Posterior cingulate gyrus (tissue), 11 donors: ENCODE measurements around the gene MYO5A.
"Not testable (repeated sequence)": the region's sequence is repeated elsewhere in the genome, so short reads cannot be mapped to it uniquely, and the experiment has no call there.

Experiments used
- DNase-seq, 10 donors: peaks; one replicate each; pipeline versions ENCODE4 v3.0.0 to v3.0.0-alpha.2; 2020 to 2021; ENCODE audit warnings: mixed read lengths in 3 of 10
- intact Hi-C: fragments of 100-400 bp; cut with DNase I; formaldehyde crosslinking; loops from one replicate; pipeline ENCODE4 v1.15.1; 2023

MYO5A gene

GRCh38 chr15:52434885-52435284 is 93.8 kb downstream of the MYO5A start:
- DNase-seq: no peak
- intact Hi-C loops: no loop called here

- intact Hi-C loops: no loop called here
- DNase-seq: no peak
These were observed 100.4 kb downstream of the MYO5A start for GRCh38 chr15:52428297-52428696.

- peak in 1 of 10 donors; percentile 73 for DNase-seq
- intact Hi-C loops: no loop called here
These were observed 100.9 kb downstream of the MYO5A start for GRCh38 chr15:52427804-52428203.

DNA sequence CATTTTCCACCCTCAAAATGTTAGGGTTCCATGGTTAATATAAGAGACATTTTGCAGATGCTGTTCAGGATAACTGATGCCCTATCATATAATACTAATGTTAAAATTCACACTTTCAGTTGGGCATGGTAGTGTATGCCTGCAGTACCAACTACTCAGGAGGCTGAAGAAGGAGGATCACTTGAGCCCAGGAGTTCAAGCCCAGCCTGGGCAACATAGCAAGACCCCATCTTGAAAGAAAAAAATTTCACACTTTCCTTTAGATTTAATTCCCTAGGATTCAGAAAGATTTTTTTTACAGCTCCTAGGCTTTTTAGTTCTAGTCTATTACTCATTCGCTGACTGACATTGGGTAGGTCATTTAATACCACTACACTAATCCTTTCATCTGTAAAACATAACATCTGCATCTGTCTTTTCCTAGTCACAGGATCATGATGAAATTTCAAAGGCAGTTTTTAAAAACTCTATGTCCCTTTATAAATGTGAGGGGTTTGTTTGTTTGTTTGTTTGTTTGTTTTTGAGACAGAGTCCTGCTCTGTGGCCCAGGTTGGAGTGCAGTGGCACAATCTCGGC is 103.7 kb downstream of the MYO5A start:
- intact Hi-C loops: no loop called here
- no peak for DNase-seq

GRCh38 chr15:52423852-52424251 is 104.8 kb downstream of the MYO5A start:
- DNase-seq: no peak
- intact Hi-C loops: no loop called here

- intact Hi-C loops: no loop called here
- DNase-seq: no peak
These were observed 106.7 kb downstream of the MYO5A start for GRCh38 chr15:52422001-52422400.

- intact Hi-C loops: no loop called here
- no peak for DNase-seq
These were observed 107.7 kb downstream of the MYO5A start for GRCh38 chr15:52421029-52421428.

DNA sequence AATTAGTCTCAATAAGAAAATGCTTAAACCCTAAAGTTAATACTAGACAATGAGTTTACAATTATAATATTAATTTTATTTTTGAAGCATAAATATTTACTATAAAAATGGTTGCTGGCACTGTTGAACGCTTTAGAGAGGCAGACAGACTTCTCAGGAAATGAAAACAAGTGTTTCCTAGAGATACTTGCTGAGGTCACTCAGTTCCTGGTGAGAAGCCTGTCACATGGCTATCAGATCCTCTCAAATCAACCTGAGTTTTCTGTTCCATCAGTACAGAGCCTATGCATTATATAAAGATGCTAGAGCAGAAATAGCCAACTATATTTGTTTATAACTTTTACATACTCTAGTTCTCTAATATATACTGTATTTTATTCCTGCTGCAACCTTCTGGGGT is 109.2 kb downstream of the MYO5A start:
- intact Hi-C loops: no loop called here
- no peak for DNase-seq

- intact Hi-C loops: no loop called here
- no peak for DNase-seq
These were observed 110.7 kb downstream of the MYO5A start for GRCh38 chr15:52417957-52418356.

- no peak for DNase-seq
- intact Hi-C loops: no loop called here
These were observed 111.2 kb downstream of the MYO5A start for GRCh38 chr15:52417521-52417920.

GRCh38 chr15:52416566-52416965 is 112.1 kb downstream of the MYO5A start:
- intact Hi-C loops, DNase-seq: not testable (repeated sequence)

- intact Hi-C loops: no loop called here
These were observed 113.1 kb downstream of the MYO5A start for GRCh38 chr15:52415628-52416027.

DNA sequence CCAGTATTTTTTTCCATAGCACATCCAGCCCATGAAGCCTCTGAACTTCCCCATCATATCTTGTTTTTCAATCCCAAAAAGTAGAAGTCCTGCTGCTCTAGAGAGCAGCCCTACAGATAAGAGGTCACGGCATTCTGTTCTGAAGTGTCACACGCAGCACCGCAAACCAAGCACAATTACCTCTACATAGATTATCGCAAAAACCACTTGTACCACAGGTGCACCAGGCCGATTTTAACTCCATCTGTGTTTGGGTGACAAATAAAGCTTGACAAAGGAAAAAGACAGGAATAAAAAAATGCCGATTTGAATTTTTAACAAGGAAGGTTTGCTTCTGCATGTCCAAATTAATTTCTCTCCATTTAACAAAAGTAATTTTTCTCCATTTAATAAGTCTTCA is 113.7 kb downstream of the MYO5A start:
- intact Hi-C loops: no loop called here
- DNase-seq: no peak

More at GRCh38 chr15:52415628-52416027, 113.1 kb downstream of the MYO5A start:
- DNase-seq: no peak

GRCh38 chr15:52408823-52409222 is 119.9 kb downstream of the MYO5A start:
- DNase-seq: no peak
- intact Hi-C loops: no loop called here

DNA sequence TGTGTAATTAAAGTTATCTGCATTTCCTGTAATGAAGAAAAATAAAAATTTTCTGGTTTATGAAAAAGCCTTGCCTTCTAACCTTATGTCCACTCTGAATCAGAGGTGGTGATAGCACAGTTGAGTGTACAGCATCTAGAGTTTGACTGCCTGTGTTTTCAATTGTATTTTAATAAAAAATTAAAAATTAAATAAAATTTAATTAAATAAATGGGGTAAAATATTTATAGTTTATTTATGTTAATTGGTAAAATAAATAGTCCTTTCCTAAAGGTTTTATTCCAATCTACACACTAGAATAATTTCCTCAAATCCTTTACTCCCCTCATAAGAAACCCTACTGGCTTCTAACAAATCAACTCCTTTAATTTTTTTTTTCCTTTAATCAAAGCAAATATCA is 121.3 kb downstream of the MYO5A start:
- DNase-seq: no peak
- intact Hi-C loops: no loop called here

- no peak for DNase-seq
- intact Hi-C loops: no loop called here
These were observed 122.1 kb downstream of the MYO5A start for GRCh38 chr15:52406601-52407000.

DNA sequence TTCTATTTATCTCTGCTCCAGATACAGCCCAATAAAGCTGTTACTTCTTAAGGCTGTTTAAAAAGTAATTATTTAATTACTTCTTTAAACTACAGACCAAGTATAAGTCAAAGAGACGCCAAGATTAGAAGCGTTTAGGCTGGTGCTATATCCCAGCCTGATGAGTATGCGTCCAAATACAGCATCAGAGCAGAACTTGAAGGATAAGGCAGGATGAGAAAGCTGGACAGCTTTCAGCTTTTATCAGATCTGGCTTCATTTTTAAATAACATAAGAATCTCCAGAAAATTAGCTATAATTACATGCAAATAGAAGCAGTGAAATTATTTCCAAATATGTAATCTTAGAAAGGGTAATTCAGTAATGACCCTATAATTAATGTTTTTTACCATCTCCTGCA is 122.8 kb downstream of the MYO5A start:
- intact Hi-C loops: no loop called here
- no peak for DNase-seq

DNA sequence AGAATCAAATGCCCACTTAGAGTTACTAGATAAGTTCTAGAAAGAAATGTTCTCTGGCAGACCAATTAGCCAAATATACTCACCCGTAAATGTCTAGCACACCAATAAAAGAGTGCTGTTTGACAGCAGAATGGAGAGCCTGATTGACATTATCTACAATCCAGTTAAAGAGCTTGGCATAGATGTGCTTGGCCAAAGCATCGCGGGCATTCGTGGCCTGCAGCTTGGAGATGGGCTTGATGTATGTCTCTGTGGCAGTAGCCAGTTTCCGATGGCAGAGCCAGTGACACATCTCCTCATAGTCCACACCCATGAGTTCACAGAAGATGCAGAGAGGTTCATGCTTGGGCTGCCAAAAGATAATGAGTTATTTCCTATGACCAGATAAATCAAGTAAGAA is 131.6 kb downstream of the MYO5A start:
- no peak for DNase-seq
- intact Hi-C loops: no loop called here

GRCh38 chr15:52394118-52394517 is 134.6 kb downstream of the MYO5A start:
- no peak for DNase-seq
- intact Hi-C loops: no loop called here

- DNase-seq: no peak
- intact Hi-C loops: no loop called here
These were observed 136.5 kb downstream of the MYO5A start for GRCh38 chr15:52392008-52392687.

- intact Hi-C loops: no loop called here
These were observed 137.6 kb downstream of the MYO5A start for GRCh38 chr15:52391069-52391468.

GRCh38 chr15:52385670-52386069 is 143.0 kb downstream of the MYO5A start:
- DNase-seq: no peak
- intact Hi-C loops: no loop called here

More at GRCh38 chr15:52391069-52391468, 137.6 kb downstream of the MYO5A start:
- DNase-seq: no peak
